ENCODE data around the gene ANKS3.

ANKS3 gene

GRCh38 chr16:4734063-4734729 lies at the start of gene ANKS3, which contains the start of gene DNAAF8:
Gene ANKS3, minus strand, starts transcription at chr16:4734271. Its CDS starts 4,122 bp downstream, at chr16:4730149.
Gene DNAAF8, plus strand, starts transcription at chr16:4734537. Its CDS starts 1,978 bp downstream, at chr16:4736515.
- peak; percentile 54 to 73 (median 63) for DNase-seq

- DNase-seq = no peak
These were observed 49.3 kb upstream of the ANKS3 start for GRCh38 chr16:4783251-4783950.

GRCh38 chr16:4780235-4780634 lies 46.2 kb upstream of the ANKS3 start:
- DNase-seq = no peak

- DNase-seq = no peak
These were observed 44.0 kb upstream of the ANKS3 start for GRCh38 chr16:4778050-4778392.

- DNase-seq = no peak
These were observed 43.4 kb upstream of the ANKS3 start for GRCh38 chr16:4777339-4778049.

- DNase-seq = no peak
These were observed 42.2 kb upstream of the ANKS3 start for GRCh38 chr16:4776141-4776705.

GRCh38 chr16:4775005-4775404 lies 40.9 kb upstream of the ANKS3 start:
- DNase-seq = no peak

- no peak for DNase-seq
These were observed 38.3 kb upstream of the ANKS3 start for GRCh38 chr16:4772351-4772750.

- DNase-seq = no peak
These were observed 37.6 kb upstream of the ANKS3 start for GRCh38 chr16:4771646-4772045.

- DNase-seq = no peak
These were observed 35.2 kb upstream of the ANKS3 start for GRCh38 chr16:4769306-4769638.

- DNase-seq = peak; percentile 48 to 73 (median 57)
These were observed 34.7 kb upstream of the ANKS3 start for GRCh38 chr16:4768549-4769305.

GRCh38 chr16:4767872-4768548 lies 33.9 kb upstream of the ANKS3 start:
- DNase-seq = no peak

GRCh38 chr16:4766875-4767628 lies 33.0 kb upstream of the ANKS3 start, which contains the start of gene ZNF500:
Gene ZNF500, minus strand, starts transcription at chr16:4767162. Its CDS starts 1,184 bp downstream, at chr16:4765978.
- peak; percentile 93 to 95 (median 94) for DNase-seq

GRCh38 chr16:4765511-4766474 lies 31.7 kb upstream of the ANKS3 start:
- DNase-seq = no peak

GRCh38 chr16:4763791-4764190 lies 29.7 kb upstream of the ANKS3 start:
- DNase-seq = no peak

GRCh38 chr16:4762205-4762604 lies 28.1 kb upstream of the ANKS3 start:
- DNase-seq = no peak

- no peak for DNase-seq
These were observed 26.3 kb upstream of the ANKS3 start for GRCh38 chr16:4760221-4760910.

- no peak for DNase-seq
These were observed 21.6 kb upstream of the ANKS3 start for GRCh38 chr16:4755687-4756086.

- DNase-seq = no peak
These were observed 20.8 kb upstream of the ANKS3 start for GRCh38 chr16:4754865-4755264.

GRCh38 chr16:4753227-4753626 lies 19.2 kb upstream of the ANKS3 start:
- DNase-seq = no peak

Data from activated CD4-positive, CD25-positive, alpha-beta regulatory T cell (primary cell).